Measurements from ENCODE around the gene KRT14. TPM values are rescaled to one million over a fixed set of nuclear protein-coding genes. Genes with fewer than 3 reads are reported as not detected.

Gene KRT14
- total RNA-seq, 1 experiment from 2014 or later, result not detected

GRCh38 chr17:41625602-41626001, 38.9 kb upstream of the KRT14 start:
- WGBS (ENCODE audit: extremely low coverage, insufficient read length, low lambda C conversion rate), result no CpG with 5 or more reads among the region's 16 CpGs
- Histone ChIP-seq H2BK20ac (ENCODE audit: low read depth, low read length, poor library complexity, severe bottlenecking) (no peak overlapping the region), H3K27me3 (ENCODE audit: insufficient read depth, low read length) (no peaks in the 10 kb centered on the region), H3K14ac (ENCODE audit: insufficient read depth, low read length) (no peak overlapping the region), H4K91ac (ENCODE audit: insufficient read length, low read depth, low read length) (no peak overlapping the region), H3K9me3 (ENCODE audit: control insufficient read depth, low read depth, low read length) (no peaks in the 10 kb centered on the region), H3K56ac (ENCODE audit: insufficient read length, low read depth, low read length) (no peak overlapping the region), H3K4ac (ENCODE audit: low read depth, low read length) (no peak overlapping the region), H2BK5ac (ENCODE audit: insufficient read length, low read length) (no peak overlapping the region), H2AFZ (ENCODE audit: low read length) (no peak overlapping the region), H3K23me2 (ENCODE audit: insufficient read length, low read depth, low read length, poor library complexity, severe bottlenecking) (no peaks in the 10 kb centered on the region), H2BK120ac (ENCODE audit: low read depth, low read length, poor library complexity, severe bottlenecking) (no peak overlapping the region), H2AK5ac (ENCODE audit: insufficient read length, low read length) (no peak overlapping the region), H2BK12ac (ENCODE audit: insufficient read length, low read depth, low read length) (no peak overlapping the region), H3K4me1 (ENCODE audit: insufficient read depth, low read length) (no peaks in the 10 kb centered on the region; the same call in 1 of the 2 replicates), H4K20me1 (ENCODE audit: control insufficient read depth, insufficient read depth, insufficient read length) (no peaks in the 10 kb centered on the region), H3T11ph (ENCODE audit: low read length) (no peak overlapping the region), H2BK15ac (ENCODE audit: low read depth, low read length) (no peak overlapping the region), H4K5ac (ENCODE audit: insufficient read length, low read depth, low read length) (no peak overlapping the region), H3K4me2 (ENCODE audit: insufficient read depth, insufficient read length, low read length) (no peak overlapping the region), H3K9ac (ENCODE audit: extremely low read depth, insufficient read length, low read length) (no peak overlapping the region), H4K8ac (replicated peaks; ENCODE audit: insufficient read length, low read depth, low read length) (no peak overlapping the region), H3K79me2 (ENCODE audit: insufficient read depth, low read length) (no peaks in the 10 kb centered on the region), H3K27ac (ENCODE audit: insufficient read length, low read depth, low read length) (no peak overlapping the region), H3K79me1 (ENCODE audit: insufficient read depth, low read depth, low read length, poor library complexity, severe bottlenecking) (no peaks in the 10 kb centered on the region), H3K23ac (ENCODE audit: insufficient read length, low read depth, low read length) (no peak overlapping the region), H3K18ac (ENCODE audit: insufficient read length, low read depth, low read length) (no peak overlapping the region)
- DNase-seq, result no peak
- Mint-ChIP-seq H3K4me3 (no peak overlapping the region), H3K4me1 (peaks cover 30 to 40% of the 10 kb centered on the region in 2 experiments), H3K27me3 (ENCODE audit: low read depth) (no peaks in the 10 kb centered on the region; the same call in 1 of the 2 replicates), H3K9me3 (no peaks in the 10 kb centered on the region), H3K27ac (no peak overlapping the region; a peak in 1 of 7 replicates), H3K36me3 (ENCODE audit: insufficient read depth in 1 of 3, low read depth in 3 of 3) (no peaks in the 10 kb centered on the region; a peak in 2 of 7 replicates)
- no peak for TF ChIP-seq CTCF (conservative IDR thresholded peaks at IDR 0.05)

Data from H9 (cell line).